GM19240 (cell line): ENCODE data around the gene TSHZ3.

Experiments used
- DNase-seq: peaks from one replicate; pipeline ENCODE4 v3.0.0; 2011; ENCODE audit warnings: low spot score; ENCODE audit not compliant: insufficient read length

TSHZ3 gene

DNA sequence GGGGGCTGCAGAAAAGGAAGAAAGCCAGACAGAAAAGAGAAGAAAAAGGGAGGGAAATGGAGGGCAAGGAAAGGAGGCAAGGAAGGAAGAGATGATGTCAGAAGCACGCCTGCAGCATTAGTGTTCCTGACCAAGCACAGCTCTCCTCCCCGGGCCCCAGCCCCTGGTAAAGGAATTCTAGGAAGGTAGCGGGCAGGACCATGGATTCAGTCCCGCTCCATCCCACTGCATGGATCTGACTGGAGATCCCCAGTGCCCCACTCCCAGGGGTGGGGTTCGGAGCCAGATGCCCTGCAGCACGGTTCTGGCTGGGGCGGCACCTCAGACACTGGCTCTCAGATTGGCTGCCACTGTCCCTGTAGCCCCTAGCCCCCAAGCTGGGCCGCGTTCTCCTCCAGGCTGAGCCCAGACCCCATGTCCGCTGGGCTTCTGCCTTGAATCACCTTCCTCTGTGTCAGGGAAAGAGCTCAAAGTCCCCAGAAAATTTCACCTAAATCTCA lies 59.8 kb downstream of the TSHZ3 start:
- DNase-seq = no peak

DNA sequence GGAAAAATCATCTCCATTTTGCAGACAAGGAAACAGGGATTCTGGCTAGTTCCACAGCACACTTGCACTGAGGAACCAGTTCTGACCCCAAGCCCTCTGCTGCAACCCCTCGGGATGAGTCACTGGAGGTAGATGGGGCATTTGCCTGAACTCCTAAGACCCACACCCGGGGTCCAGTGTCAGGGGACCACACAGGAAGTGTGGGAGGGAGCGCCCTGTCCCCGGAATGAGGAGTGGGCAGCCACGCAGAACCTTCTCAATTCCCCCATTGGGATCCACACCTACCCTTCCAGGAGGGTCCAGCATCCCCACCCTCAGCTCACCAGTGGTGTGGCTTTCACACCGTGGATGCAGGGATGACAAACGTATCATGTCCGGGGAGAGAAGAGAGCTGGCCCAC lies 62.7 kb downstream of the TSHZ3 start:
- no peak for DNase-seq

DNA sequence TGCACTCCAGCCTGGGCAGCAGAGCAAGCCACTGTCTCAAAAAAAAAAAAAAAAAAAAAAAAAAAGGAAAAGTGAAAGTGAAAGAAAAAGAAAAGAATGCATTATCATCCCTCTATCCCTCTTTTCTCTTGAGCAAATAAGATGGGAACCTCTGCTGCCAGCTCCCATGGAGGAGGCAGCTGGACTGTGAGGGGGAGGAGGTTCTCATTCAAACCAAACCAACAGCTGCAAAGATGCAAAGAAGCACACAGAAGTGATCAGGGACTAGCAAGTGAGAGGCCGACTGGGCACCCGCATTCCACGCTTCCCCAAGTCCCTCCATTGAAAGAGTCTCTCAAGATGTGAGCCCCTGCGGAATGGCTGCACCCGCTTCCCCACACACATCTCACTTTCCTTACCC lies 63.5 kb downstream of the TSHZ3 start:
- DNase-seq = no peak

DNA sequence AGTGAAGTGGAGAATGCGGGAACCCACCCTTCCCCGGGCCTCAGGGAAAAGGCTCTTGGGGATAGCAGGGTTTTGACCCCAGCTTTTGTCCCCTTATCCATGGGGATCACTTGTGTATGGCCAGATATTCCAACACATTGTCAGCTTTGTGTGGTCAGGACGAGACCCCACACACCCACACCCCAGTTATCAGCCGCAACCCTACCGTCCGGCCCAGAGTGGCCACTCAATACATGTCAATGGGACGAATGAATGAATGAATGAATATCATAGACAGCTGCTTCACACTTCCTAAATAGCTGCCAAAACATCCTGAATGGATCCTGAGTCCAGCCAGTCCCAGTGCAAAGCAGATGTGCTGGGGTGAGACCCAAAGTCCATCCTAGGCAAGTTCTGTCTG lies 64.6 kb downstream of the TSHZ3 start:
- no peak for DNase-seq

DNA sequence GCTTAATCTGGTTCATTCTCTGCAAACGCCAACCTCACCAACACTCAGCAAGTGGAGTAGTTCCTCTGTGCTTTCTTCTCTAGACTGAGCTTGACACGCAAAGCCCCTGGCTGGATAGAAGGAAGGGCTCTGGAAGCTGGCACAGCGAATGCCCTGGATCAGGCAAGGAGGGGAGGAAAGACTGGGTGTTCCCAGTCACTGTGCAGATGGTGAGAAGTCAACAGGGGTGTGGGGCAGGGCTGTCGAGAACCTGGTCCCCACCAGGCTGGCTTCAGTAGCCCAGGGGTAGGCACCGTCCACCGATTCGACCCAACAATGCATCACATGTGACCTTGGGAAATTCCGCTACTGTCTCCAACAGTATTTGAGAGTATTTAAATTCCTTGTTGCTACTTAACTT lies 65.5 kb downstream of the TSHZ3 start:
- DNase-seq = no peak

DNA sequence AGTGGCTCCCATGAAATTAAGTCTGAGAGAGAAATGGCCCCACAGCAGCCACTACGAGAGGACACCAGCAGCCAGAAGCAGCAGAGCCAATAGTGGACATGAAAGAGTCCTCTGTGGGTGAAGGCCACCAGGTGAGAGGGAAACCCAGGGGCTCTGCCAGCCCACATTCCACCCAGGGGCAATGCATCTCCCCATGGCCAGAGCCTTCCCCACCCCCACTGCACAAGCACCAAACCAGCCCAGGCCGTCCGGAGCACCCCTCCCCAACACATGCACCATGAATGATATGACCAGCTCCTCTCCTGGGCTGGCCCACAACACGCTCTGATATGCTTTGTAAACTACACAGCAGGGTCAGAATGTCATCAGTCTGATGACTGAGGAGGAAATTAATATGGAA lies 66.9 kb downstream of the TSHZ3 start:
- DNase-seq = no peak

DNA sequence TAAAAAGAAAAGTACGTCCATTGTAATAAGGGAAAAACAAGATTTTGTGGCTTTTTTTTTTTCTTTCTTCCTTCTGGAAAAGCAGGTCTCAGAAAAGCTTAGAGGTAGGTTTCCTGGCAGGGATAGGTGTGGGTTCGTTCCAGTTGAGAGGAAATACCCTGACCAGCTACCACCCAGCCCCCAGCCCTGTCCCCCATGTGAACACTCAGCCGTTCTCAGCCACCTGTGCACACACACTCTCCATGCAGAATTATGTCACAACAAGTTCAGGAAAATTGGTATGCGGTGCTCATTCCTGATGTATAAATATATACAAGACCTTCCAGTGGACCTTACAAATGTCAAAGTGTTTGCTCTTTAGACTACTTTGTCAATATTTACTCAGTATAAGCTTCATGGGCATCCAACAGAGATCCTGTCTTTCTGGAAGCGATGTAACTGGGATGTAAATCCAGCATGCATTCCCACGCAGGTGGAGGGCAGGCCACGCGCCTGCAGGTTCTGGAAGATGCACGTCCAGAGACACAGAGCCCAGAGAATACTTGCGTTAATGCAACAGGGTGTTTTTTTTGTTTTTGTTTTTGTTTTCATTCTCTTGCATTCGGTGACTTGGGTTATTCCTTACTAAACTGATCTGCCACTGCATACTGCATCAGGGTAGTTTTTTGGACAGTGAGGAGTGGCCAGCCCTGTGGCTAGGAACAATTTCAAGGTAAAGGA lies 68.8 kb downstream of the TSHZ3 start:
- DNase-seq = no peak

DNA sequence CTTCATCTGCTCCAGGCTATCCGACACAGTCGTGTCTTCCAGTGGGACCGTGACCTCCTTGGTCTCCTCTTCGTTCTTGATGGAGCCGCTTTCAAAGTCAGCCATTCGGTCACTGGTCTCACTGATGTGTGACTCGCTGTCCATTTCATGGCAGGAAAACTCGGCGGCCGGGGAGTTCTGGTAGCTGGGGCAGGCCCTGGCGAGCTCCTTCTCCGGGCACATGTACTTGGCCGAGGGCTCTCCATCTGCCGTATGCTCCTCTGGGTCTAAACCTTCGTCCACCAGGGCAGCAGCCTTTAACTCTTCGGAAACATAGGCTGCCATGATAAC lies 69.8 kb downstream of the TSHZ3 start:
- DNase-seq = no peak

DNA sequence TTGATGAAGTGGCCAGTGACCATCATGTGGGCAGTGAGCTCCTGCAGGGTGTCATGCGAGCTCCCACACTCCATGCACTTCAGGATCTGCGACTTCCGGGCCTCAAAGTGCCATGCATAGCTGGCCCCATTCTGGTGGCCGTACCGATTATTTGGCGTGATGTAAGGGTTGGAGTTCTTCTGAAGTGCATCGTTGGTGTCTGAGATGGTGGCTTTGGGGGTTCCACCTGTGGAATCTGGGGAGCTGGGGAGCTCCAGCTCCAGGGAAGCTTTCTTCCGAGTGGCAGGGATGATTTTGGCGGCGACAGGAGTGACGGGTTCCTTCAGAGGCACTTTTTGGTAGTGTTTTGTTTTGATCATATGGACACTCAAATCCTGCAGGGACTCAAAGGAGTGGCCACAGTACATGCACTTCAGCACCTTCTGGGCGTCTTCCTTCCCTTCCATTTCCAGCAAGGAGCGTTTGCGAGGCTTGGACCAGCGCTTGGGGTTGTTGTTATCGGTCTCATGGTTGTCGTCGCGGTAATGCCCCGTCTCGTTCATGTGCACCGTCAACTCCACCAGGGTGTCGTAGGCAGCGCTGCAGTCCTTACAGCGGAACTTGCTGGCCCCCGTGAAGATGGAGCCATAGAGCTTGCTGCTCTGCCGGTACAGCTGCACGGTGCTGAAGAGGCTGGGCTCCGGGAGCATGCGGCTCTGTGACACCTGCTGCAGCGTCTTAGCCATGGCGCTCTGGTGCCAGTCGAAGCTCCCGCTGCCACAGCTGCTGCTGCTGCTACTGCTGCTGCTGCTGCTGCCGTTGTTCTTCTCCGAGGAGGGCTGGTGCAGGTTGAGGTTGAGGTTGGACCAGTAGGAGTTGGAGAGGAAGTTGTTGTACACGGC lies 70.4 kb downstream of the TSHZ3 start:
- no peak for DNase-seq

DNA sequence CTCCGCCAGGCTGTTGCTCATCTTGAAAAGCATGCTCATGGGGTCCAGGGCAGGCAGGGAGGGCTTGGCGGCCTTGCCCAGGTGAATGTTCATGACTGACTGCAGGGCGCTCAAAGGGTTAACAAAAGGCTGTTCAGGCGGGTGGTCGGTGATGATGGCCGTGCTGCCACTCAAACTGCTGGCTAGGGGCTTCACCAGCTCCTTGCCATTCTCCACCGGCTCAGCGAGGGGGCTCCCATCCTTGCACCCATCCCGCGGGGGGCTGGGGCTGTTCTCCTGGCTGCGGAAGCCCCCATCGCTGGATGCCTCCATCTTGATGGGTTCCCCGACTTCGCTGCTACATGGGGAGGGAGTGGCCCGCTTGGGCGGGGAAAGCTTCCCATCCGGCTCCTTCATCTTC lies 71.7 kb downstream of the TSHZ3 start:
- DNase-seq = no peak

DNA sequence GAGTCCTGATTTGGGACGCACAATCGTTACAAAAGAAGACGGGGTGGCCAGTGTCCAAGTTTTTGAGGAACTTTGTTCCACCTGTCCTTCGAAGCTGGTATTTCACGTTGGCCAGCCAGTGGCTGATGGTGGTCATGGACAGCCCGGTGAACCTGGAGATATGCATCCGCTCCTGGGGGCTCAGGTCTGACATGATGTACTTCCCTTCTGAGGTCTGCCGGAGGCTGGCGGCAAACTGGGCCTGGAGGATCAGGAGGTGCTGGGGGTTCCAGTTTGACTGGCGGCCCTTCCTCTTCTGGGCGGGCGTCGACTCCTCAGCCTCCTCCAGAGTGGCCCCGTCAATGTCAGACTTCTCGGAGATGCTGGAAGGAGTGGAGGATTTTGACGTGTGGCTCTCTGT lies 72.4 kb downstream of the TSHZ3 start:
- no peak for DNase-seq

DNA sequence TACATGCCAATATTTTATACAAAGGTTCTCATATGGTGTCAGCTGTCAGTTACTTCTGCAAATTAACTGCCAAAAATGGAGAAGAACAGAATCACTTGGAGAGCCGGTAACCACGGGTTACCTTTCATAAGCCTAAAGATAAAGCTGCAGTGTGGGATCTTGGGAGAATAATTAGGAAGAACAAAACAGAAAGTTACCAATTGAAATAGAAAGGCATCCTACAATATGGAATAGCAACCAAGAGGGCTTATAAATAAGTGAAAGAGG lies 74.2 kb downstream of the TSHZ3 start:
- DNase-seq = no peak

DNA sequence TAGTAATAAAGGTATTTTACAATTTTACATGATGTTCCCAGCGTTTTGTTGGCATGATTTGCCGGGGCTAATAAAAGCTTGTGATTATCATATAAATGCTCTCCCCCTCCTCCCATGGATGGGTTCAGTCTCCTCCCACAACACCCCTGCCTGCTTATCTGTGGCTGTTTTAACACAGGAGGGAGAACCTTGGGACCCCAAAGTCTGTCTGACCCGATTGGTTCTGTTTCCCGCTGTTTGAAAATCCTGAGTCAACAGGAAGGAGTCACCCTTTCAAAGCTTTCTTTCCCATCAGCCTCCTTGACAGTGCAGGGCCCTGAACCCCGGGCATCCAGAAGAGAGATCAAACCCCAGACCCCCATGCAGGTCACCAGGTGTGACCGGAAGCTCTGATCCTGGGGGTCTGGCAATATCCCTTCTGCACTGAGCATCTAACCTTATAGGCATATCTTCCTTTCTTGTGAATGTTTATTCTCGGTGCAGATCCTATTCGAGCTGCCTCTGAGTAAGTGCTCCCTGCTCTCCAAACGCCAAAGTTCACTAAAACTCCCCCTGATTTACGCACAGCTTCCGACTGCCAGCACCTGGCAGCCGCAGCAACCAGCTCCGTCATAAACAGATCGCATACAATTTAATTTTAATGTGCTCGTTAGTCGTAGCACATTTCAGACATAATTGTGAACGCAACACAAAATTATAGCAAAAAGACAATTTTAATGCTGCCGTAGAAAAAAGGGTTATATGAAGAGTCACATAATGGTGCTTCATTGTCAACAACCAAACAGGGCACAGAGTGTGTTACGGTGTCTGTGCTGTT lies 74.8 kb downstream of the TSHZ3 start:
- no peak for DNase-seq

DNA sequence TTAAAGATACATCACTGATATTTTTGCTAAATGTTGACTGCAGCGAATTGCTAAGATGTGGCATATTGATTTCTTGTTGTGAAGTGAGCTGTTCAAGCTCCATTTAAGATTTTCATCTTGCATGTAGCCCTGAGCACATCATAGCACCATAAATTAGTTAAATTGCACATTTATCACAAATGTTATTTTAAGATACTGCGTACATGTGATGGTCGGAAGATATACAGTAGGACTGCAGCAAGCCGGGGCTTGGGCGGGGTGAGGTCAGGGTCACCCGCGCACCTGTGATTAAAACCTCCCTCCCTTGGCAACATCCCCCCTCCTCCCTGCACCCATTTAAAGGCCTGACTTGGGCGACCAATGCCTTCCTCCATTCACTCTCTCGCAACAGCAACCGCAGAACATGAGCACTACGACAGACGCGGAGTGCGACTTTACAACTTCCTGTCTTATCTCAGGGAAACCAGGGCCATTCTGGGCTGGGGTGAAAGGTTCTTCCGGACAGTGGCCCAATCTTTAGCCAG lies 76.6 kb downstream of the TSHZ3 start:
- DNase-seq = no peak

DNA sequence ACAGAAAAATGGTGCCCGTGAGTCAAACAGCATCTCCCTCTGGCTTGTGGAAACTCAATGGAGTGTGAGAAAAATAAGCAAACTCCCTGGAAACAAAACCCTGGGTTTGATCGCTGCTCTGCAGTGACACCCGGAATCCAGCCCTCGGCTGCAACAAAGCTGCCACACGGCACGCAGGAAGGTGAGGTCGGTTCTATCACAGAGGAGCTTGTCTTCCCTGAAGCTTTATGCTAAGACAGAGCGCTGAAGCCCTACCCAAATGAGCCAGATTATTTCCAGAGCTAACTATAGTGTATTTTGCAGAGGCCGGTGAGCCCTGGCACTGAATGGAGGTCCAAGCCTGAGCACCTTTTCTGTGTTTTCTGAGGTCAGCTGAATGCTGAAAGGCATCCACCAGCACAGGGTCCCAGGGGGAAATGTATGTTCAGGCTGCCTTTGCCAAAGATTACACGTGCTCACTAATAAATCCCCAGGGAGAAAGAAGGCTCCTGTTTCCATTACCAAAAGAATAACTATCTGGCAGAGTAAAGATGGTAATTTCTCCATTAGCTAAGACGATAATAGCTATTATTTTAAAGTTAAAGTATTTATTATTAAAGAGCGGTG lies 77.8 kb downstream of the TSHZ3 start:
- DNase-seq = no peak

DNA sequence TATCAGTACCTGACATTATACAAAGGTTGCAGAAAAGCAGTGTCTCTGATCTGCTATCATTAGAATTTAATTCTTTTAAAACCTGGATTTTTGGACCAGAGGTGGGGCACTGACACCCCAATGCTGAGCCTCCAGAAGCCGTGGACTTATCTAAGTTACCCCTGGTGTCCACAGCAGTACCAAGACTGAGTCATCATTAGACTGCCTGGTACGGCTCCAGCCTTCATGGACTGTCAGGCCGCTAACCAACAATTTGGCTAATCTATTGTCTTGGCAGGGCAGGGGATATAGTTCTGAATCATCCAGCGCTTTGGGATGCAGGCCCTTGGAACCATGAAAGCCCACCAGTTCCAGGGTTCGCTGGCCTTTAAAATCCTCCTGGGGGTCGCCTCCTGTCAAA lies 78.3 kb downstream of the TSHZ3 start:
- DNase-seq = no peak

DNA sequence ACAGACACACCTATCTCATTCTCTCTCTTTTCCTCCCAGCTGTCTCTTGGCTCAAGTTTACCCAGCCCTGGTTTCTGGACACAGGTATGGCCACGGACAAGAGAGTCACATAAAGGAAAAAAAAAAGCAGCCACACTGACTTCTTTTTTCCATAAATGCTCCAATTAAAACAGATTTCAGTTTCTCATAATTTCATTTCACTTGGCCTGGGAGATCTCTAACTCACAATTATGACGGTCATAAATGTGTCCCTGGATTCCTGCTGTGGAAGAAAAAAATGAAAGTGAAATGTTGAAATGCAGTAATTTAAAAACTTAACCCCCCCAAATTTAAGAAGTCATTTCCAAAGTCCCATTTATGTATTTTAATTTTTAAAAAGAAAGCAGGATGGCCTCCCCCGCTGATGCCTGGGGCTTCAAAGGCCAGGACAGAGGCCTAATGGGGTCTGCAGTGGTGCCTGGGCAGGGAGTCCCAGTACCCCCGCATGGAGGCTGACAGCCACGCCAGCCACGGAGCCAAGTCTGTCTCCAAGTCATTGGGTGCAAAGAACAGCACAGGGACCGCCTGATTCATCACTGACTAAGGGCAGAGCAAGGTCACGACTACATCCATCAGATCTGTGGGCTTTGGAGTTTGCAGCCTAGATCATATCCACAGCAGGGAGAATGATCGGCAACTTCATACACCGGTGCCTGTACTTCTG lies 79.7 kb downstream of the TSHZ3 start:
- no peak for DNase-seq

DNA sequence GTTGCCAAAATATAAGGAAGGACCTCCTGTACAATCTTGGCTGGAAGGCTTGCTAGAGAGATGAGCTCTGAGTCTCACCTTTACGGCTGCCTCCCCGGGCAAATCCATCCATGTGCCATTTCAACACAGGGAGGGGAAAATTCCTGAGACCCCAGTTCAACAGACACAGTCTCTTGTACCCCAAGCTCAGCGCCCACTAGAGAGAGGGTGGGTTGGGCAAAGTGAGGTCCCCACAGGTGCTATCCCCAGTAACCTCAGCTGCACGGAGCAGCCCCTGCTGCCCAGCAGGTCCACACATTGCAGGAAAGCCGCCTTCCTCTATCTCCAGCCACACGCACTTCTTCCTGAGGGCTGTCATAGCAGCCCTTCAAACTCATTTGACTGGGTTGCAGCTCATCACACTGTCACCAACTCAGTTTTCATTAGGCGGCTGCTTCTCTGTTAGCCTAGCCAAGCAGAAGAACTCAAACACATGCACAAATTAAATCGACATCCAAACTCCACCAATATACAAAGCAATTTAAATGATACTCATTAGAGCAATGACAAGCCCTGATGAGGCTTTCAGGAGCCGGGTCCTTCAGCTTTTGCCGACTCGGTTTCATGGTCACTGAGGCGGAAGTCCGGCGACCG lies 80.4 kb downstream of the TSHZ3 start:
- no peak for DNase-seq

DNA sequence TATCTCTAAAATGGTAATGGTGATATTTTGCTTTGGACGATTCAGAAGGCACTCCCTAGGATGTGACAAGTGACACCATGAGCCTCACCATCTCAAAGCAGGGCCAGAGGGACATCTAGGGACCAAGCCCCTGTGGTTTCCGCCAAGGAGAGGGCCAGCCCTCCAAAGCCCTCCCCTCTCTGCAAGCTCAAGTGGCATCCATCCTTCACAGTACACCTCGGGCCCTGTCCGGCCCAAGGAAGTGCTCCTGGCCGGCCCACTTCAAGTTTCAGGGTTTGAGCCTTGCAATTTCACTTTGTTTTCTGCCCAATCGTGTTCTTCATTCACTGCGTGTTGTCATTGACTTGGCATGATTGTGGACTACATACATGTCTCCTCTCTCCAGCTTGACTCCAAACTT lies 82.5 kb downstream of the TSHZ3 start:
- DNase-seq = no peak

DNA sequence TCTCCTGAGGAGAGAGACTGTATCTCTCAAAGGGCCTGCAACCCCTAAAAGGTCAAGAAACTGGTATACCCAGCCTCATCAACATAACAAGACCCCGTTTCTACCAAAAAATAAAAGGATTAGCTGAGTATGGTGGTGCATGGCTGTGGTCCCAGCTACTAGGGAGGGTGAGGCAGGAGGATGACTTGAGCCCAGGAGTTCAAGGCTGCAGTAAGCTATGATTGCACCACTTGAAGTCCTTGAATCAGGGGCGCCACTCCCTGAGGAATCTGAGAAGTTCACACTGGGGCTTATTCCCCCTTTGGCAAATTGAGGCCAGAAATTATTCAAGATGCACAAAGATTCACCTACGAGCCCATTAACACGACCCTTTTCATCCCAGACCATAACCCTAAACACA lies 83.0 kb downstream of the TSHZ3 start:
- DNase-seq = no peak
